ES-I3 (cell line): ENCODE results near the gene RRP8.

Source experiments
- H3K36me3 ChIP-seq: 2 replicates; pipeline ENCODE4 v1.6.1; 2013; ENCODE audit warnings: mild to moderate bottlenecking, low read length, control low read depth, moderate library complexity; ENCODE audit not compliant: insufficient read depth
- H3K4me1 ChIP-seq: 2 replicates; pipeline ENCODE4 v1.6.1; 2013; ENCODE audit warnings: mild to moderate bottlenecking, control low read depth, low read length; ENCODE audit not compliant: insufficient read depth
- H3K9ac ChIP-seq: 2 replicates; pipeline ENCODE4 v1.6.1; 2013; ENCODE audit warnings: low read depth, mild to moderate bottlenecking, low read length, moderate library complexity
- H3K9me3 ChIP-seq: 2 replicates; pipeline ENCODE4 v1.6.1; 2013; ENCODE audit warnings: mild to moderate bottlenecking, low read length, moderate library complexity; ENCODE audit not compliant: control insufficient read depth, insufficient read depth

The RRP8 gene

GRCh38 chr11:6565988-6566703 lies 37.3 kb downstream of the RRP8 start:
- Histone ChIP-seq H3K9ac (no peak overlapping the region), H3K9me3 (no peaks in the 10 kb centered on the region; the same call in 1 of the 2 replicates), H3K4me1 (peaks cover 18% of the 10 kb centered on the region), H3K36me3 (no peaks in the 10 kb centered on the region)

GRCh38 chr11:6565325-6565724 lies 38.1 kb downstream of the RRP8 start:
- no peak overlapping the region for H3K9ac ChIP-seq
- no peaks in the 10 kb centered on the region for H3K36me3 ChIP-seq
- no peaks in the 10 kb centered on the region for H3K9me3 ChIP-seq
- peaks cover 18% of the 10 kb centered on the region for H3K4me1 ChIP-seq

GRCh38 chr11:6563667-6564066 lies 39.7 kb downstream of the RRP8 start:
- no peaks in the 10 kb centered on the region for H3K9me3 ChIP-seq
- H3K9ac ChIP-seq: no peak overlapping the region
- H3K4me1 ChIP-seq: peaks cover 18% of the 10 kb centered on the region
- H3K36me3 ChIP-seq: no peaks in the 10 kb centered on the region

GRCh38 chr11:6563121-6563619 lies 40.2 kb downstream of the RRP8 start:
- Histone ChIP-seq H3K36me3 (no peaks in the 10 kb centered on the region), H3K4me1 (peaks cover 15% of the 10 kb centered on the region), H3K9me3 (no peaks in the 10 kb centered on the region), H3K9ac (no peak overlapping the region)

- no peaks in the 10 kb centered on the region for H3K9me3 ChIP-seq
- no peak overlapping the region for H3K9ac ChIP-seq
- no peaks in the 10 kb centered on the region for H3K36me3 ChIP-seq
These were observed 42.1 kb downstream of the RRP8 start for GRCh38 chr11:6561288-6561687.

GRCh38 chr11:6559369-6559768 lies 44.0 kb downstream of the RRP8 start:
- Histone ChIP-seq H3K4me1 (peaks cover 8% of the 10 kb centered on the region; the same call in 1 of the 2 replicates), H3K9ac (no peak overlapping the region), H3K9me3 (no peaks in the 10 kb centered on the region), H3K36me3 (no peaks in the 10 kb centered on the region)

More at GRCh38 chr11:6561288-6561687, 42.1 kb downstream of the RRP8 start:
- H3K4me1 ChIP-seq: peaks cover 14% of the 10 kb centered on the region; the same call in 1 of the 2 replicates

- no peaks in the 10 kb centered on the region for H3K9me3 ChIP-seq
- H3K36me3 ChIP-seq: no peaks in the 10 kb centered on the region
- peaks cover 5% of the 10 kb centered on the region; the same call in 1 of the 2 replicates for H3K4me1 ChIP-seq
- H3K9ac ChIP-seq: no peak overlapping the region
These were observed 45.4 kb downstream of the RRP8 start for GRCh38 chr11:6557761-6558674.

GRCh38 chr11:6557063-6557462 lies 46.4 kb downstream of the RRP8 start:
- H3K9me3 ChIP-seq: no peaks in the 10 kb centered on the region
- H3K36me3 ChIP-seq: no peaks in the 10 kb centered on the region
- no peak overlapping the region for H3K9ac ChIP-seq
- no peaks in the 10 kb centered on the region for H3K4me1 ChIP-seq

GRCh38 chr11:6556139-6556949 lies 47.1 kb downstream of the RRP8 start:
- Histone ChIP-seq H3K9me3 (no peaks in the 10 kb centered on the region), H3K36me3 (no peaks in the 10 kb centered on the region), H3K9ac (no peak overlapping the region), H3K4me1 (no peaks in the 10 kb centered on the region)

- H3K9me3 ChIP-seq: no peaks in the 10 kb centered on the region
- no peaks in the 10 kb centered on the region for H3K36me3 ChIP-seq
- H3K4me1 ChIP-seq: no peaks in the 10 kb centered on the region
- H3K9ac ChIP-seq: no peak overlapping the region
These were observed 48.3 kb downstream of the RRP8 start for GRCh38 chr11:6554828-6555706.

- no peaks in the 10 kb centered on the region for H3K4me1 ChIP-seq
- H3K9me3 ChIP-seq: no peaks in the 10 kb centered on the region
- H3K36me3 ChIP-seq: no peaks in the 10 kb centered on the region
- no peak overlapping the region for H3K9ac ChIP-seq
These were observed 49.8 kb downstream of the RRP8 start for GRCh38 chr11:6553634-6554033.

GRCh38 chr11:6548641-6549040 lies 54.8 kb downstream of the RRP8 start:
- no peaks in the 10 kb centered on the region for H3K36me3 ChIP-seq
- no peaks in the 10 kb centered on the region for H3K9me3 ChIP-seq
- no peak overlapping the region for H3K9ac ChIP-seq
- H3K4me1 ChIP-seq: no peaks in the 10 kb centered on the region

- Histone ChIP-seq H3K36me3 (no peaks in the 10 kb centered on the region), H3K9me3 (no peaks in the 10 kb centered on the region), H3K4me1 (no peaks in the 10 kb centered on the region), H3K9ac (no peak overlapping the region)
These were observed 55.3 kb downstream of the RRP8 start for GRCh38 chr11:6548121-6548520.
